Measurements from ENCODE around the gene ZNF846.
"Not testable (repeated sequence)": the region's sequence is repeated elsewhere in the genome, so short reads cannot be mapped to it uniquely, and the experiment has no call there.

ZNF846 gene

DNA sequence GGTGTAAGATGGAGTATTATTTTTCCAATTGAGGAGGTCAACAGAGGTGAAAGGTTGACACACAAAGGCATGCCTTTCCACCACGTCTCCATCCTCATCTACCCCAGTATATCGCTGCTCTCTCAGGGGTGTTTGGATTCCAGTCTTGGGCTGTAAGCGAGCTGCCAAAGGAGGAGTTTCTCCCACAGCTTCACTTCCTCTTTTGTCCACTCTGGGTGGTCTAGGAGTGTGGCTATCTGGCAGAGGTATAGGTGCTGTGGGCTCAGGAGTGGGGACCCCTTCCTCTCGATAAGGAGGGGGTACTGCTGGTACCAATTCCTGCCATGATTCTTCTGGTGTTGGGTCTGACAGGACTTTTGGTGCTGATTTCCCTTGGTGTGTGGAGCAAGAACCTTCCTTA lies 39.4 kb downstream of the ZNF846 start:
- Mint-ChIP-seq H3K36me3 (peaks cover 5% of the 10 kb centered on the region), H3K4me1 (ENCODE audit: low read depth) (no peaks in the 10 kb centered on the region), H3K9me3 (ENCODE audit: low read depth) (peaks cover 2% of the 10 kb centered on the region), H3K4me3 (no peak overlapping the region), H3K27ac (no peak overlapping the region), H3K27me3 (no peaks in the 10 kb centered on the region)

DNA sequence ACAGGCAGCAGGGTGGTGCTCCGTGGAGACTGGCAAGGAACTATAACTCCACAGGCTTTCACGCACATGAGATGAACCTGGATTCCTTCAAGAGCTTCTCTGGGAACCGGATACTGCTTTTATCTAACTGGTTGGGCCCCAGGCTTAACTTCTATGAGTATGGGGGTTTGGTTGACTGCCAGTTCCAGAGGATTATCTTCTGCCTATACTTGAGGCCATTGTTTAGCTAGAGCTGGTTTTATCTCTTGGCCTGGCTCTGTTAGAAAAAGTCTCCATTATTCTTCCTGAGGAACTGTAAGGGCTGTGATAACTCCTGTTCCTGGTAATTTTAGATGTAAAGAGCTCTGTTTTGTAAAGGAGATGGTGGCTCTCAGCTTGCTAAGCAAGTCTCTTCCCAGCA lies 40.9 kb downstream of the ZNF846 start:
- peaks cover 9% of the 10 kb centered on the region for H3K9me3 Mint-ChIP-seq (ENCODE audit: low read depth)
- no peak overlapping the region for H3K4me3 Mint-ChIP-seq
- no peaks in the 10 kb centered on the region for H3K4me1 Mint-ChIP-seq (ENCODE audit: low read depth)
- H3K27me3 Mint-ChIP-seq, result no peaks in the 10 kb centered on the region
- H3K27ac Mint-ChIP-seq, result no peak overlapping the region
- peaks cover 11% of the 10 kb centered on the region for H3K36me3 Mint-ChIP-seq

DNA sequence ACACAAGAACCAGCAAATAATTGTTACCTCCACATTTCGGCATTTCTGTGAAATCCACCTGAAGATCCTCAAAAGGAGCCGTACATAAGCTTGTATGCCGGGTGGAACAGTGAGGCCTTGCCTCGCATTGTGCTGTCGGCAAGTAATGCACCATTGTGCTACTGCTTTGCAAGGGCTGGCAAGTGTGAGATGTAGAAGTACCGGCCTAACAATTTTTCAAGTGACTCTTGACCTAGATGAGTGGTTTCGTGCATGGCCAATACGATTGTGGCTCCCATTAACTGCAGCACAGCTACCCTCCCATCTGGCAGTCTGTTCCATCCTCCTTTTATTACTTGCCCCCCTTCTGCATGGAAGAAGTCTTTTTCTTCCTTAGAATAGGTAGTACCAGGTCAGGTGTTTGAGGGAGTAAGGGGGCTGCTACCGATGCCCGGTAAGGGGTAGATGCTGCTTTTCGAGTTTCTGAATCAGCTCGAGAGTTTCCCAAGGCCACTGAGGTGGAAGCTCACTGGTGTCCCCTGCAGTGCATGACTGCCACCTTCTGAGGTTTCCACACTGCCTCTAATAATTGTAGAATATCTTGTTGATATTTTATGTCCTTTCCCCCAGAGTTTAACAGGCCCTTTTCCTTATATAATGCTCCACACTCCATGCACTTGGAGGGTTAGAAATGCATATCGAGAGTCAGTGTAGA lies 42.9 kb downstream of the ZNF846 start:
- not testable (repeated sequence) for H3K9me3 Mint-ChIP-seq (ENCODE audit: low read depth); H3K4me3 Mint-ChIP-seq; H3K27me3 Mint-ChIP-seq; H3K27ac Mint-ChIP-seq
- peaks cover 11% of the 10 kb centered on the region for H3K36me3 Mint-ChIP-seq
- H3K4me1 Mint-ChIP-seq (ENCODE audit: low read depth), result peaks cover 11% of the 10 kb centered on the region

DNA sequence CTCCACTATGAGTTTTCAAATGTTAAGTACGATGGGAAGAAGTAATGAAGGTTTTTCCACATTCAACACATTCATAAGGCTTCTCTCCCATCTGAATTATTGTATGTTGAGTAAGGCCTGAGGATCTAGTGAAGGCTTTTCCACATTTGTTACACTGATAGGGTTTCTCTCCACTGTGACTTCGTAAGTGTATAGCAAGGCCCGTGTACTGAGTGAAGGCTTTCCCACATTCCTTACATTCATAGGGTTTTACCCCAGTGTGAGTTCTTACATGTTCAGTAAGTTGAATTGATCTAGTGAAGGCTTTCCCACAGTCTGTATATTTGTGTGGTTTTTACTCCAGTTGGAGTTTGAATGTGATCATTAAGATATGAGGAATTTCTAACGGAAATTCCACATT lies 44.4 kb downstream of the ZNF846 start:
- no peaks in the 10 kb centered on the region for H3K27me3 Mint-ChIP-seq
- H3K4me1 Mint-ChIP-seq (ENCODE audit: low read depth), result peaks cover 11% of the 10 kb centered on the region
- H3K4me3 Mint-ChIP-seq, result no peak overlapping the region
- H3K9me3 Mint-ChIP-seq (ENCODE audit: low read depth), result peaks cover 9% of the 10 kb centered on the region
- no peak overlapping the region for H3K27ac Mint-ChIP-seq
- peaks cover 11% of the 10 kb centered on the region for H3K36me3 Mint-ChIP-seq

DNA sequence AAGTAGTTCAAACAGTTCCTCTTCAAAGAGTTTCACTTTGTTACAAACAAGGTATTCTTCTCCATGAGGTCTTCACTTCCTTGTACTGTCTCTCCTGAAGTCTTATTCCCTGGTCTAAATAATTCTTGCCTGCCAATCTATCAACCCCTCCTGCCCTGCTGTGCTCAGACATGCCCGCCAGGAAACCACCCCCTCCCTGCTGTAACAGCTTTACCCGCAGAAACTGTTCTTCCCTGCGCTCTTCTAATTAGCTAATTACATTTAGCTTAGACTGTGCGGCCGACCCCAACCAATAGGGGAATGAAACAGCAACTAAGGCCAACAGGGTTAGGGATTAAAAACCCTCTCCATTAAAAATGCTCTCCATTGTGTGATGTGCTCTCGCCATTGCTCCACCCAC lies 46.7 kb downstream of the ZNF846 start:
- Mint-ChIP-seq H3K9me3 (ENCODE audit: low read depth) (peaks cover 9% of the 10 kb centered on the region), H3K4me3 (no peak overlapping the region), H3K27ac (no peak overlapping the region), H3K36me3 (peaks cover 11% of the 10 kb centered on the region), H3K4me1 (ENCODE audit: low read depth) (peaks cover 11% of the 10 kb centered on the region), H3K27me3 (no peaks in the 10 kb centered on the region)

DNA sequence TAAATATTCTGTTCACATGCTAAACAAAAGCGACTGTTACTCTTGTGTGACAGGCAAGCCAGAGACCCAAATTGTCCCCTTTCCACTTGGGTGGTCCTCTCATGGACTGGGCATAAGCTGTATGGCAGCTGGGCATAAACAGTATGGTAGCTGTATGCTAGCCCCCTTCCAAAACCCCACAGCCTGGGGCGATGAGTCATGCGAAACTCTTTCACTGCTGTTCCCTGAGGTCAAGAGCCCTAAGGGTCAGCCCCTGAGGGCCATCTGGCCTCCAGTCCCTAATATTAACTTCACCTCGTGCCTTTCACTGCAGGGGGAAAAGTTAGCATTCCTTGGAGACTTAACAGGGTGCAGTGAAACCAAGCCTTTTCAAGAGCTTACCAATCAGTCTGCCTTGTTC lies 48.0 kb downstream of the ZNF846 start:
- peaks cover 9% of the 10 kb centered on the region for H3K9me3 Mint-ChIP-seq (ENCODE audit: low read depth)
- no peak overlapping the region for H3K27ac Mint-ChIP-seq
- H3K36me3 Mint-ChIP-seq, result peaks cover 11% of the 10 kb centered on the region
- H3K4me3 Mint-ChIP-seq, result no peak overlapping the region
- H3K27me3 Mint-ChIP-seq, result no peaks in the 10 kb centered on the region
- H3K4me1 Mint-ChIP-seq (ENCODE audit: low read depth), result peaks cover 11% of the 10 kb centered on the region

DNA sequence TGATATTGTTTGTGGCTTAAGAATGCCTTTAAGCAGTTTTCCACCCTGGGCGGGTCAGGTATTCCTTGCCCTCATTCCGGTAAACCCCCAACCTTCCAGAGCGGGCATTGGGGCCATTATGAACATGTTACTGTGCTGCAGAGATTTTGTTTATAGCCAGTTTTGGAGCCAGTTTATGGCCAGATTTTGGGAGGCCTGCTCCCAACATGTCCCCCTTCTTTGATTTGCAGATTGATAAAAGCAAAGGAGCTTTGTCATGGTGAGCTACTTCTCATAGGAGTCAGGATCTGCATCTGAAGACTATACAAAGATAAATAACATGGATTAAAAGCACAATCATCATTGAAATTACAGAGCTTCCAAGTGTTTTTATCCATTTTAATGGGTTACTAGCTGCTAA lies 56.7 kb downstream of the ZNF846 start:
- no peak overlapping the region for H3K27ac Mint-ChIP-seq
- H3K4me3 Mint-ChIP-seq, result no peak overlapping the region
- H3K9me3 Mint-ChIP-seq (ENCODE audit: low read depth), result peaks cover 16% of the 10 kb centered on the region

DNA sequence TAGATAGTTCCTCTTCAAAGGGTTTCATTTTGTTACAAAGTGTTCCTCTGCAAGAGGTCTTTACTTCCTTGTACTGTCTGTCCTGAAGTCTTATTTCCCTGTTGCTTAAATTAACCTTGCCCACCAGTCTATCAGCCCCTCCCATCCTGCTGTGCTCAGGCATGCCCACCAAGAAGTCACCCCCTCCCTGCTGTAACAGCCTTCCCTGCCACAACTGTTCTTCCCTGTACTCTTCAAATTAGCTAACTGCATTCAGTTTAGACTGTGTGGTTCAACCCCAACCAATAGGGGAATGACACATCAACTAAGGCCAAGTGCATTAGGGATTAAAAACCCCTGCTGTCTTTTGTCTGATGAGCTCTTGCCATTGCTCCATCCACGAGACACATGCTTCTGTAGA lies 59.2 kb downstream of the ZNF846 start:
- no peaks in the 10 kb centered on the region for H3K4me1 Mint-ChIP-seq (ENCODE audit: low read depth)
- no peak overlapping the region for H3K27ac Mint-ChIP-seq
- H3K36me3 Mint-ChIP-seq, result no peaks in the 10 kb centered on the region
- no peak overlapping the region for H3K4me3 Mint-ChIP-seq
- peaks cover 5% of the 10 kb centered on the region for H3K27me3 Mint-ChIP-seq
- peaks cover 16% of the 10 kb centered on the region for H3K9me3 Mint-ChIP-seq (ENCODE audit: low read depth)

More for the DNA sequence above, 56.7 kb downstream of the ZNF846 start:
- Mint-ChIP-seq H3K36me3 (no peaks in the 10 kb centered on the region), H3K27me3 (peaks cover 5% of the 10 kb centered on the region), H3K4me1 (ENCODE audit: low read depth) (no peaks in the 10 kb centered on the region)

DNA sequence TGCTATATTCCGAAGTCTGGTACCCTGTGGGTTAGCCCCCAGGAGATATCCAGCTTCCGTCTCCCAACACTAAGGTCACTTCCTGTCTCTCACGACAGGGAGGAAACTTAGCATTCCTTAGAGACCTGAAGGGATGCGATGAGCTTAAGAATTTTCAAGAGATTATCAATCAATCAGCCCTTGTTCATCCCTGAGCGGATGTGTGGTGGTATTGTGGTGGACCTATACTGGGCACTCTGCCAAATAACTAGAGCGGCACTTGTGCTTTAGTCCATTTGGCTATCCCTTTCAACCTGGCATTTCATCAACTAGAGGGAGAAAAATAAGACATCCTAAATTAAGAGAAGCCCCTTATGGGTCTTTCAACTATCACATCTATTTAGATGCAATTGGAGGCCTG lies 62.7 kb downstream of the ZNF846 start:
- no peak overlapping the region for H3K27ac Mint-ChIP-seq
- no peaks in the 10 kb centered on the region for H3K36me3 Mint-ChIP-seq
- H3K4me3 Mint-ChIP-seq, result no peak overlapping the region
- peaks cover 2% of the 10 kb centered on the region for H3K27me3 Mint-ChIP-seq
- peaks cover 7% of the 10 kb centered on the region for H3K9me3 Mint-ChIP-seq (ENCODE audit: low read depth)
- peaks cover 4% of the 10 kb centered on the region for H3K4me1 Mint-ChIP-seq (ENCODE audit: low read depth)

DNA sequence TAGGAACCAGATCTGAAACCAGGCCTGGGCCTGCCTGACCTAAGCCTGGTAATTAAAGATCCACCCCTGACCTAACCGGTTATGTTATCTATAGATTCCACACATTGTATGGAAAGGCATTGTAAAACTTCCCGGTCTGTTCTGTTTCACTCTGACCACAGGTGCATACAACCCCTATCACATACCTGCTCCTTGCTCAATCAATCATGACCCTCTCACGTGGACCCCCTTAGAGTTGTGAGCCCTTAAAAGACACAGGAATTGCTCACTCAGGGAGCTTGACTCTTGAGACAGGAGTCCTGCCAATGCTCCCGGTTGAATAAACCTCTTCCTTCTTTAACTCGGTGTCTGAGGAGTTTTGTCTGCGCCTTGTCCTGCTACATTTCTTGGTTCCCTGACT lies 66.4 kb downstream of the ZNF846 start:
- H3K36me3 Mint-ChIP-seq, result no peaks in the 10 kb centered on the region
- no peaks in the 10 kb centered on the region for H3K27me3 Mint-ChIP-seq
- no peak overlapping the region for H3K4me3 Mint-ChIP-seq
- no peak overlapping the region for H3K27ac Mint-ChIP-seq
- peaks cover 4% of the 10 kb centered on the region for H3K4me1 Mint-ChIP-seq (ENCODE audit: low read depth)
- H3K9me3 Mint-ChIP-seq (ENCODE audit: low read depth), result no peaks in the 10 kb centered on the region

Measured in activated naive CD8-positive, alpha-beta T cell (primary cell).